Measurements from ENCODE around the gene EOLA2.
"Not testable (repeated sequence)": the region's sequence is repeated elsewhere in the genome, so short reads cannot be mapped to it uniquely, and the experiment has no call there.

The EOLA2 gene

GRCh38 chrX:149932150-149932549 lies 6.1 kb downstream of the EOLA2 start:
- DNase-seq, result not testable (repeated sequence)

GRCh38 chrX:149931355-149931754 lies 6.9 kb downstream of the EOLA2 start:
- not testable (repeated sequence) for DNase-seq

GRCh38 chrX:149929400-149929799 lies 8.9 kb downstream of the EOLA2 start, which contains the start of gene HSFX4:
Gene HSFX4 (plus strand): TSS chrX:149929573. CDS start chrX:149929645, 72 bp downstream.
- not testable (repeated sequence) for DNase-seq

- not testable (repeated sequence) for DNase-seq
Observed at GRCh38 chrX:149928635-149929034, 9.7 kb downstream of the EOLA2 start.

GRCh38 chrX:149927964-149928258 lies 10.4 kb downstream of the EOLA2 start:
- not testable (repeated sequence) for DNase-seq

GRCh38 chrX:149927245-149927963 lies 10.9 kb downstream of the EOLA2 start:
- not testable (repeated sequence) for DNase-seq

GRCh38 chrX:149924434-149924833 lies 13.9 kb downstream of the EOLA2 start:
- DNase-seq, result not testable (repeated sequence)

- DNase-seq, result not testable (repeated sequence)
Observed at GRCh38 chrX:149923836-149924235, 14.5 kb downstream of the EOLA2 start.

GRCh38 chrX:149916745-149917392 lies 21.4 kb downstream of the EOLA2 start:
- no peak for DNase-seq

- no peak for DNase-seq
Observed at GRCh38 chrX:149910178-149910695, 28.1 kb downstream of the EOLA2 start.

- DNase-seq, result no peak
Observed at GRCh38 chrX:149909324-149910177, 28.7 kb downstream of the EOLA2 start.

GRCh38 chrX:149908727-149909126 lies 29.6 kb downstream of the EOLA2 start:
- DNase-seq, result no peak

GRCh38 chrX:149908308-149908707 lies 30.0 kb downstream of the EOLA2 start:
- no peak for DNase-seq

GRCh38 chrX:149903889-149904748 lies 34.2 kb downstream of the EOLA2 start:
- no peak for DNase-seq

GRCh38 chrX:149898554-149898953 lies 39.7 kb downstream of the EOLA2 start:
- DNase-seq, result no peak

GRCh38 chrX:149890828-149891227 lies 47.5 kb downstream of the EOLA2 start:
- not testable (repeated sequence) for DNase-seq
